Spleen (tissue), 11 donors: ENCODE results near the gene OR12D3. TPM values are rescaled to one million over a fixed set of nuclear protein-coding genes. Genes with fewer than 3 reads are reported as not detected.

ENCODE experiments used
- DNase-seq: peaks from one replicate; pipeline ENCODE4 v3.0.0-alpha.2; 2020
- H3K27ac ChIP-seq, 8 donors: fragments of 200-600 bp; sonication (generic) in 7 of 8; 1 replicate in 4 of 8; 2 replicates in 4 of 8; pipeline versions ENCODE4 v1.5.0 to v1.8.0; 2016 to 2021; ENCODE audit warnings: inconsistent platforms in 4 of 8, mild to moderate bottlenecking in 4 of 8, moderate library complexity in 1 of 8
- H3K27me3 ChIP-seq, 7 donors: fragments of 200-600 bp; sonication (generic) in 6 of 7; replicated peaks in 1 of 7; 1 replicate in 4 of 7; 2 replicates in 3 of 7; pipeline versions ENCODE4 v1.5.0 to v1.8.0; 2016 to 2021; ENCODE audit warnings: inconsistent platforms in 3 of 7, mild to moderate bottlenecking in 1 of 7
- H3K36me3 ChIP-seq, 6 donors: fragments of 200-600 bp; sonication (generic) in 5 of 6; 1 replicate in 4 of 6; 2 replicates in 2 of 6; pipeline versions ENCODE4 v1.5.0 to v1.8.0; 2016 to 2021; ENCODE audit warnings: inconsistent platforms in 2 of 6
- H3K4me1 ChIP-seq, 6 donors: fragments of 200-600 bp; sonication (generic) in 5 of 6; 1 replicate in 3 of 6; 2 replicates in 3 of 6; pipeline versions ENCODE4 v1.5.0 to v1.8.0; 2016 to 2021; ENCODE audit warnings: inconsistent platforms in 3 of 6
- H3K4me3 ChIP-seq, 8 donors: fragments of 200-600 bp; sonication (generic) in 7 of 8; 1 replicate in 4 of 8; 2 replicates in 4 of 8; pipeline versions ENCODE4 v1.5.0 to v1.8.0; 2016 to 2021; ENCODE audit warnings: inconsistent platforms in 4 of 8, mild to moderate bottlenecking in 4 of 8, moderate library complexity in 2 of 8
- H3K9me3 ChIP-seq, 8 donors: fragments of 200-600 bp; sonication (generic) in 7 of 8; 1 replicate in 4 of 8; 2 replicates in 4 of 8; pipeline versions ENCODE4 v1.5.0 to v1.8.0; 2016 to 2021; ENCODE audit warnings: inconsistent platforms in 4 of 8
- POLR2A ChIP-seq, 3 donors: fragments of 450-650 bp; IDR thresholded peaks; one replicate each; pipeline ENCODE4 v1.5.1; 2017; ENCODE audit warnings: antibody characterized with exemption in 3 of 3, mild to moderate bottlenecking in 1 of 3
- POLR2AphosphoS5 ChIP-seq, 3 donors: sonication (generic); formaldehyde crosslinking; IDR thresholded peaks; one replicate each; pipeline ENCODE4 v1.5.1; 2017; ENCODE audit warnings: antibody characterized with exemption in 3 of 3
- WGBS, 5 donors: extraction: QIAGEN DNeasy Blood & Tissue Kit in 3 of 5; methylation state at CpG; one replicate each; pipeline versions ENCODE4 v1.1.5 to v1.1.7; 2013 to 2018; 5-methylcytosine and 5-hydroxymethylcytosine counted together
- intact Hi-C: fragments of 100-400 bp; cut with DNase I; formaldehyde crosslinking; loops from one replicate; pipeline ENCODE4 v1.15.0; 2023; ENCODE audit warnings: low total_unique reads
- polyA plus RNA-seq, 3 donors: library from polyadenylated mRNA; stranded (reverse); fragments of 200-250 nt; gene quantifications; one replicate each; pipeline ENCODE4 v1.2.1, GENCODE V29; 2013
- total RNA-seq, 7 donors: library from RNA; depleted of rRNA in 3 of 7; stranded (reverse); fragments of >200 nt in 3 of 7; fragmentation: NEBNext Ultra II Directional in 4 of 7; extraction: Animal tissue kit (Norgen Biotek cat#: 25700) in 4 of 7; gene quantifications; one replicate each; pipeline versions ENCODE4 v1.1.0 to v1.2.1, GENCODE V29; 2016 to 2021
- TF ChIP-seq, protein P1 (sequence below), 11 experiments: fragments of 200-600 bp in 7 of 11; fragments of 450-650 bp in 4 of 11; sonication (generic) in 4 of 11; IDR thresholded peaks in 8 of 11; conservative IDR thresholded peaks in 3 of 11; 1 replicate in 7 of 11; 2 replicates in 4 of 11; pipeline versions ENCODE4 v1.4.0 to v1.8.0; 2016 to 2021; ENCODE audit warnings: antibody characterized with exemption in 11 of 11, inconsistent platforms in 4 of 11, mild to moderate bottlenecking in 1 of 11
- donor health status: healthy with polysubstance abuse.
- donor health status: DM: no; HTN: no; CAD: no; lungs with moderate emphysema.
- donor health status: DM: no; HTN: no; CAD: no.
- donor health status: Bipolar disorder and iron deficiency.
- donor health status: healthy.
- donor health status: DM: no; HTN: no; CAD: no.
- donor health status: DM: yes; HTN: yes; CAD: no.

Gene OR12D3
- total and polyA plus RNA-seq, 10 donors, result not detected

DNA sequence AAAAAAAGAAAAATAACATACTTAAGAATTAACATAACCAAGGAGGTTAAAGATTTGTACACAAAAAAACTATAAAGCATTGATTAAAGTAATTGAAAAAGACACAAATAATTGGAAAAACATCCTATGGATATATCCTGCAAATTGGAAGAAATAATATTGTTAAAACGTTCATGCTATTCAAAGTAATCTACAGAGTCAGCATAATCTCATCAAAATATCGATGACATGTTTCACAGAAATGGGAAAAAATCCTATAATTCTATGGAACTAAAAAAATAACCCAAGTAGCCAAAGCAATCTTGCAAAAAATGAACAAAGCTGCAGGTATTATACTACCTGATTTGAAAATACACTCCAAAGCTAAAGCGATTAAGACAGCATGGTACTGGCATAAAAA is 29.7 kb downstream of the OR12D3 start:
- Histone ChIP-seq H3K27me3 (peaks cover 0 to 16% (median 0%) of the 10 kb centered on the region in 7 donors), H3K9me3 (peaks cover 0 to 12% (median under 1%) of the 10 kb centered on the region in 8 donors), H3K27ac (no peak overlapping the region), H3K36me3 (no peaks in the 10 kb centered on the region), H3K4me1 (no peaks in the 10 kb centered on the region), H3K4me3 (no peak overlapping the region)
- intact Hi-C loops, result no loop called here
- no peak for DNase-seq
- 67 to 80% (median 72%) methylated on average over 3 of the region's 3 CpGs for WGBS, 5 donors
- TF ChIP-seq POLR2A (IDR thresholded peaks at IDR 0.05), result no peak
- TF ChIP-seq, protein P1, sequence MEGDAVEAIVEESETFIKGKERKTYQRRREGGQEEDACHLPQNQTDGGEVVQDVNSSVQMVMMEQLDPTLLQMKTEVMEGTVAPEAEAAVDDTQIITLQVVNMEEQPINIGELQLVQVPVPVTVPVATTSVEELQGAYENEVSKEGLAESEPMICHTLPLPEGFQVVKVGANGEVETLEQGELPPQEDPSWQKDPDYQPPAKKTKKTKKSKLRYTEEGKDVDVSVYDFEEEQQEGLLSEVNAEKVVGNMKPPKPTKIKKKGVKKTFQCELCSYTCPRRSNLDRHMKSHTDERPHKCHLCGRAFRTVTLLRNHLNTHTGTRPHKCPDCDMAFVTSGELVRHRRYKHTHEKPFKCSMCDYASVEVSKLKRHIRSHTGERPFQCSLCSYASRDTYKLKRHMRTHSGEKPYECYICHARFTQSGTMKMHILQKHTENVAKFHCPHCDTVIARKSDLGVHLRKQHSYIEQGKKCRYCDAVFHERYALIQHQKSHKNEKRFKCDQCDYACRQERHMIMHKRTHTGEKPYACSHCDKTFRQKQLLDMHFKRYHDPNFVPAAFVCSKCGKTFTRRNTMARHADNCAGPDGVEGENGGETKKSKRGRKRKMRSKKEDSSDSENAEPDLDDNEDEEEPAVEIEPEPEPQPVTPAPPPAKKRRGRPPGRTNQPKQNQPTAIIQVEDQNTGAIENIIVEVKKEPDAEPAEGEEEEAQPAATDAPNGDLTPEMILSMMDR (IDR thresholded peaks at IDR 0.05 in 8 of 11, conservative IDR thresholded peaks at IDR 0.05 in 3 of 11), result no peak
- no peak for TF ChIP-seq POLR2AphosphoS5 (IDR thresholded peaks at IDR 0.05)

DNA sequence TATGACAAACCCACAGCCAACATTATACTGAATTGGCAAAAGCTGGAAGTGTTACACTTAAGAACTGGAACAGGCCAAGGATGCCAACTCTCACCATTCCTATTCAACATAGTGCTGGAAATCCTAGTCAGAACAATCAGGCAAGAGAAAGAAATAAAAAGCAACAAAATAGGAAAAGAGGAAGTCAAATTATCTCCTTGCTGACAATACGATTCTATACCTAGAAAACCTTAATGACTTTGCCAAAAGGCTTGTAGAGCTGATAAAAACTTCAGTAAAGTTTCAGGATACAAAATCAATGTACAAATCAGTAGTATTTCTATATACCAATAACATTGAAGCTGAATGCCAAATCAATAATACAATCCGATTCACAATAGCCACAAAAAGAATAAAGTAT is 38.8 kb downstream of the OR12D3 start:
- Histone ChIP-seq H3K36me3 (no peaks in the 10 kb centered on the region), H3K4me3 (no peak overlapping the region), H3K27ac (no peak overlapping the region), H3K4me1 (no peaks in the 10 kb centered on the region), H3K9me3 (no peaks in the 10 kb centered on the region), H3K27me3 (peaks cover 0 to 20% (median 0%) of the 10 kb centered on the region in 7 donors)
- intact Hi-C loops, result no loop called here
- no peak for DNase-seq
- TF ChIP-seq POLR2A (IDR thresholded peaks at IDR 0.05) (no peak), POLR2AphosphoS5 (IDR thresholded peaks at IDR 0.05) (no peak)
- TF ChIP-seq, protein P1 (IDR thresholded peaks at IDR 0.05 in 8 of 11, conservative IDR thresholded peaks at IDR 0.05 in 3 of 11), result no peak
- WGBS, 5 donors, result 57 to 71% (median 61%) methylated on average over 2 of the region's 2 CpGs

DNA sequence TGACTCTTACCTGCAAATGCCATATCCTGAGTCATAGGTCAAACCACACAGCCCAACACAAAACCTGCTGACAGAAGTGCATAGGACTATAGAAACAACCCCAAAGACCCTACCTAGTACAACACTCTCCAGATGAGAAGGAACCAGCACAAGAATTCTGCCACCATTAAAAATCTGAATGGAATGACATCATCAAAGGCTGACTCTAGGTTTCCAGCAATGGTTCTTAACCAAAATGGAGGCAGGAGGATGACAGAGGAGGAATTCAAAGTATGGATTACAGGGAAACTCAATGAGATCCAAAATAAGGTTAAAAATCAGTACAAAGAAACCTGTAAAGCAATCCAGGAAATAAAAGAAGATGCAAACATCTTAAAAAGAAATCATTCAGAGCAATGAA is 42.4 kb downstream of the OR12D3 start:
- no peak overlapping the region for H3K27ac ChIP-seq
- no peak overlapping the region for H3K4me3 ChIP-seq
- DNase-seq, result no peak
- TF ChIP-seq POLR2AphosphoS5 (IDR thresholded peaks at IDR 0.05) (no peak), POLR2A (IDR thresholded peaks at IDR 0.05) (no peak)
- TF ChIP-seq, protein P1 (IDR thresholded peaks at IDR 0.05 in 8 of 11, conservative IDR thresholded peaks at IDR 0.05 in 3 of 11), result no peak
- intact Hi-C loops, result no loop called here
- H3K27me3 ChIP-seq, result peaks cover 0 to 27% (median 0%) of the 10 kb centered on the region in 7 donors
- H3K4me1 ChIP-seq, result no peaks in the 10 kb centered on the region
- no peaks in the 10 kb centered on the region for H3K9me3 ChIP-seq
- H3K36me3 ChIP-seq, result no peaks in the 10 kb centered on the region

DNA sequence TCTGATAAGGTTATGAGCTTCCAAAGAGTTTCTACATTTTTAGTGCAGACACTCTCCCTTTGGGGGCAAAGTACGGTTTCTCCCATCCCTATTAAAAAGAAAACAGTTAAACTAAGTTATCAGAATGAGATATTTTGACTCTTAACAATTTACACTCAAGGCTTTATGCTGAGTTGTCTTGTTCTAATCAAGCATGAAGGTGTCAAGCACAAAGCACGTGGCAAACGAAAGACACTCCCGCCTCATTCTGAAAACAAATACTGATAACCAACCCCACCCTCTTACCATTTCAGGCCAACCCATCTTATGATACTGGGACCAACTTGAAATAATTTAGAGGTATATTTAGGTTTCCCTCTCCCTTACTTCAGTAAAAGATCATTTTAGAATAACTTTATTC is 49.3 kb downstream of the OR12D3 start:
- H3K36me3 ChIP-seq, result no peaks in the 10 kb centered on the region
- H3K9me3 ChIP-seq, result no peaks in the 10 kb centered on the region
- no peak for DNase-seq
- H3K27ac ChIP-seq, result no peak overlapping the region
- H3K4me1 ChIP-seq, result no peaks in the 10 kb centered on the region
- peaks cover 0 to 6% (median 0%) of the 10 kb centered on the region in 7 donors for H3K27me3 ChIP-seq
- H3K4me3 ChIP-seq, result no peak overlapping the region
- 70 to 82% (median 80%) methylated on average over 4 of the region's 4 CpGs for WGBS, 5 donors
- intact Hi-C loops, result no loop called here
- TF ChIP-seq POLR2A (IDR thresholded peaks at IDR 0.05) (no peak), POLR2AphosphoS5 (IDR thresholded peaks at IDR 0.05) (no peak)
- TF ChIP-seq, protein P1 (IDR thresholded peaks at IDR 0.05 in 8 of 11, conservative IDR thresholded peaks at IDR 0.05 in 3 of 11), result no peak

Other genes starting within 250 kb of the OR12D3 start
- not detected for gene OR2J2, start 204.4 kb downstream of the OR12D3 start, total RNA-seq
- not detected for gene OR2J2, start 204.4 kb downstream of the OR12D3 start, polyA plus RNA-seq
- not detected for gene OR14J1, start 73.6 kb downstream of the OR12D3 start, total RNA-seq
- not detected for gene OR14J1, start 73.6 kb downstream of the OR12D3 start, polyA plus RNA-seq
- not detected for gene OR5V1, start 6.4 kb downstream of the OR12D3 start, total RNA-seq
- not detected for gene OR5V1, start 6.4 kb downstream of the OR12D3 start, polyA plus RNA-seq
- gene OR12D2, start 20.3 kb upstream of the OR12D3 start, total RNA-seq, result not detected
- gene OR12D2, start 20.3 kb upstream of the OR12D3 start, polyA plus RNA-seq, result not detected
- gene OR12D1, start 39.6 kb upstream of the OR12D3 start, total RNA-seq, result not detected
- not detected for gene OR12D1, start 39.6 kb upstream of the OR12D3 start, polyA plus RNA-seq
- not detected for gene OR10C1, start 64.0 kb upstream of the OR12D3 start, total RNA-seq
- not detected for gene OR10C1, start 64.0 kb upstream of the OR12D3 start, polyA plus RNA-seq
- not detected for gene OR11A1, start 81.8 kb upstream of the OR12D3 start, total RNA-seq
- not detected for gene OR11A1, start 81.8 kb upstream of the OR12D3 start, polyA plus RNA-seq
- gene OR2H1, start 81.9 kb upstream of the OR12D3 start, total RNA-seq, result not detected
- gene OR2H1, start 81.9 kb upstream of the OR12D3 start, polyA plus RNA-seq, result not detected
- not detected for gene MAS1L, start 112.7 kb upstream of the OR12D3 start, total RNA-seq
- gene MAS1L, start 112.7 kb upstream of the OR12D3 start, polyA plus RNA-seq, result not detected
- gene UBD, start 184.4 kb upstream of the OR12D3 start, total RNA-seq, result 10 to 100 TPM; 10.8 to 64.3 (median 17.2) TPM
- 100 to 1,000 TPM in 1 of 3 donors, 10 to 100 TPM in 2; 59.7 to 121 (median 62.1) TPM for gene UBD, start 184.4 kb upstream of the OR12D3 start, polyA plus RNA-seq
- not detected for gene OR2H2, start 209.8 kb upstream of the OR12D3 start, total RNA-seq
- gene OR2H2, start 209.8 kb upstream of the OR12D3 start, polyA plus RNA-seq, result not detected